Ovary (tissue), 3 donors: ENCODE results near the gene PDXDC1.

ENCODE experiments used
- CTCF ChIP-seq, 3 donors: fragments of 450-650 bp in 2 of 3; fragments of 200-600 bp in 1 of 3; IDR thresholded peaks; one replicate each; pipeline versions ENCODE4 v1.5.1 to v1.8.0; 2016 to 2022; ENCODE audit warnings: antibody characterized with exemption in 3 of 3, mild to moderate bottlenecking in 1 of 3
- POLR2A ChIP-seq: fragments of 450-650 bp; IDR thresholded peaks from one replicate; pipeline ENCODE4 v1.6.1; 2017; ENCODE audit warnings: antibody characterized with exemption, mild to moderate bottlenecking, moderate library complexity
- donor health status: DM: no; HTN: no; CAD: no.

GRCh38 chr16:15031179-15031578, 56.4 kb downstream of the PDXDC1 start:
- TF ChIP-seq CTCF (IDR thresholded peaks at IDR 0.05): no peak
- no peak for TF ChIP-seq POLR2A
